Liver (tissue), 3 donors: ENCODE data around the gene NUBPL.

Experiments used
- ATF3 ChIP-seq: IDR thresholded peaks from 2 replicates; pipeline ENCODE4 v1.6.1; 2016; ENCODE audit warnings: antibody characterized with exemption
- CTCF ChIP-seq: fragments of 150-350 bp; IDR thresholded peaks from 2 replicates; pipeline ENCODE4 v1.5.1; 2017; ENCODE audit warnings: improper control_type of control experiment, low read depth, low read length; ENCODE audit not compliant: missing input control
- JUND ChIP-seq, 2 donors: IDR thresholded peaks; 2 replicates each; pipeline ENCODE4 v1.6.1; 2016; ENCODE audit warnings: antibody characterized with exemption in 2 of 2
- RXRA ChIP-seq, 2 donors: IDR thresholded peaks; 2 replicates each; pipeline ENCODE4 v1.6.1; 2017 to 2018; ENCODE audit warnings: antibody characterized with exemption in 2 of 2, mild to moderate bottlenecking in 1 of 2
- TAF1 ChIP-seq: conservative IDR thresholded peaks from 2 replicates; pipeline ENCODE4 v1.6.1; 2016; ENCODE audit warnings: antibody characterized with exemption, mild to moderate bottlenecking
- TF ChIP-seq, protein P1 (sequence below): IDR thresholded peaks from 2 replicates; pipeline ENCODE4 v1.6.1; 2016; ENCODE audit warnings: antibody characterized with exemption, mild to moderate bottlenecking
- donor health status: healthy.
- donor health status: healthy.

GRCh38 chr14:31881531-31882310, 320.5 kb downstream of the NUBPL start:
- TF ChIP-seq, protein P1, sequence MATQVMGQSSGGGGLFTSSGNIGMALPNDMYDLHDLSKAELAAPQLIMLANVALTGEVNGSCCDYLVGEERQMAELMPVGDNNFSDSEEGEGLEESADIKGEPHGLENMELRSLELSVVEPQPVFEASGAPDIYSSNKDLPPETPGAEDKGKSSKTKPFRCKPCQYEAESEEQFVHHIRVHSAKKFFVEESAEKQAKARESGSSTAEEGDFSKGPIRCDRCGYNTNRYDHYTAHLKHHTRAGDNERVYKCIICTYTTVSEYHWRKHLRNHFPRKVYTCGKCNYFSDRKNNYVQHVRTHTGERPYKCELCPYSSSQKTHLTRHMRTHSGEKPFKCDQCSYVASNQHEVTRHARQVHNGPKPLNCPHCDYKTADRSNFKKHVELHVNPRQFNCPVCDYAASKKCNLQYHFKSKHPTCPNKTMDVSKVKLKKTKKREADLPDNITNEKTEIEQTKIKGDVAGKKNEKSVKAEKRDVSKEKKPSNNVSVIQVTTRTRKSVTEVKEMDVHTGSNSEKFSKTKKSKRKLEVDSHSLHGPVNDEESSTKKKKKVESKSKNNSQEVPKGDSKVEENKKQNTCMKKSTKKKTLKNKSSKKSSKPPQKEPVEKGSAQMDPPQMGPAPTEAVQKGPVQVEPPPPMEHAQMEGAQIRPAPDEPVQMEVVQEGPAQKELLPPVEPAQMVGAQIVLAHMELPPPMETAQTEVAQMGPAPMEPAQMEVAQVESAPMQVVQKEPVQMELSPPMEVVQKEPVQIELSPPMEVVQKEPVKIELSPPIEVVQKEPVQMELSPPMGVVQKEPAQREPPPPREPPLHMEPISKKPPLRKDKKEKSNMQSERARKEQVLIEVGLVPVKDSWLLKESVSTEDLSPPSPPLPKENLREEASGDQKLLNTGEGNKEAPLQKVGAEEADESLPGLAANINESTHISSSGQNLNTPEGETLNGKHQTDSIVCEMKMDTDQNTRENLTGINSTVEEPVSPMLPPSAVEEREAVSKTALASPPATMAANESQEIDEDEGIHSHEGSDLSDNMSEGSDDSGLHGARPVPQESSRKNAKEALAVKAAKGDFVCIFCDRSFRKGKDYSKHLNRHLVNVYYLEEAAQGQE = no peak
- TF ChIP-seq RXRA (IDR thresholded peaks at IDR 0.05) (no peak), CTCF (no peak), ATF3 (no peak), TAF1 (no peak), JUND (IDR thresholded peaks at IDR 0.05) (no peak)
